GM06990 (cell line): Measurements from ENCODE around the gene FRAS1.

ENCODE experiments used
- DNase-seq: peaks from one replicate; pipeline ENCODE4 v3.0.0-alpha.2; 2011; ENCODE audit not compliant: insufficient read length; ENCODE audit errors: extremely low read depth
- H3K27me3 ChIP-seq: replicated peaks from 2 replicates; pipeline ENCODE4 v1.6.0; 2011; ENCODE audit warnings: low read length; ENCODE audit not compliant: control insufficient read depth, insufficient read depth
- H3K36me3 ChIP-seq: 2 replicates; pipeline ENCODE4 v1.5.1; 2011; ENCODE audit warnings: low read length; ENCODE audit not compliant: control insufficient read depth, insufficient read depth
- H3K4me3 ChIP-seq: replicated peaks from 2 replicates; pipeline ENCODE4 v1.5.1; 2011; ENCODE audit warnings: low read depth, mild to moderate bottlenecking, control low read depth, low read length
- CTCF ChIP-seq: IDR thresholded peaks from 2 replicates; pipeline ENCODE4 v1.5.1; 2011; ENCODE audit warnings: low read length, control low read depth, mild to moderate bottlenecking, inconsistent platforms; ENCODE audit not compliant: insufficient read depth, poor library complexity, severe bottlenecking

FRAS1 gene

GRCh38 chr4:78557841-78558240 lies 500.7 kb downstream of the FRAS1 start:
- no peaks in the 10 kb centered on the region for H3K36me3 ChIP-seq
- no peak for DNase-seq
- H3K27me3 ChIP-seq, result peaks cover 2% of the 10 kb centered on the region; the same call in 1 of the 2 replicates
- no peak overlapping the region for H3K4me3 ChIP-seq
- TF ChIP-seq CTCF, result no peak

DNA sequence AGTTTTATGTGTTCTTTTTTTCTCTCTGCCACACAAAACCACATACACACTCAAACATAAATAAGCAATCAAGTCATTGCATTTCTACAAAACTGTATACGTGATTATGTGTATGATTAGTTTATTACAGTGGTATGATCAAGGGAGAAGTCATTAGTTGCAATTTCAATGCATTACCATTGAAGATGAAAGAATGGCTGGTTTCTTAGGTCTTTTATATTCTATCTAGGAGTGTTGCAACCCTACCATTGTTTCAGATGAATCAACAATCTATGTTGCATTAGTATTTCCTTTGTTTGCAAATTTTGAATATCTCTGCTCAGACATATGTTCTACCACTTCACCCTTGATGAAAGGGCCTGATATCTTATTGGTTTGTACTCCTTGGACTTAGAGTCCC lies 501.3 kb downstream of the FRAS1 start:
- Histone ChIP-seq H3K36me3 (no peaks in the 10 kb centered on the region), H3K4me3 (no peak overlapping the region), H3K27me3 (peaks cover 2% of the 10 kb centered on the region; the same call in 1 of the 2 replicates)
- DNase-seq, result no peak
- TF ChIP-seq CTCF, result no peak

- no peak for DNase-seq
These were observed 503.3 kb downstream of the FRAS1 start for GRCh38 chr4:78560296-78560963.

GRCh38 chr4:78561677-78562076 lies 504.6 kb downstream of the FRAS1 start:
- H3K27me3 ChIP-seq, result peaks cover 2% of the 10 kb centered on the region; the same call in 1 of the 2 replicates
- H3K4me3 ChIP-seq, result no peak overlapping the region
- no peak for TF ChIP-seq CTCF
- H3K36me3 ChIP-seq, result no peaks in the 10 kb centered on the region
- DNase-seq, result no peak

More at GRCh38 chr4:78560296-78560963, 503.3 kb downstream of the FRAS1 start:
- no peak overlapping the region for H3K4me3 ChIP-seq
- H3K27me3 ChIP-seq, result peaks cover 2% of the 10 kb centered on the region; the same call in 1 of the 2 replicates
- no peak for TF ChIP-seq CTCF
- no peaks in the 10 kb centered on the region for H3K36me3 ChIP-seq

DNA sequence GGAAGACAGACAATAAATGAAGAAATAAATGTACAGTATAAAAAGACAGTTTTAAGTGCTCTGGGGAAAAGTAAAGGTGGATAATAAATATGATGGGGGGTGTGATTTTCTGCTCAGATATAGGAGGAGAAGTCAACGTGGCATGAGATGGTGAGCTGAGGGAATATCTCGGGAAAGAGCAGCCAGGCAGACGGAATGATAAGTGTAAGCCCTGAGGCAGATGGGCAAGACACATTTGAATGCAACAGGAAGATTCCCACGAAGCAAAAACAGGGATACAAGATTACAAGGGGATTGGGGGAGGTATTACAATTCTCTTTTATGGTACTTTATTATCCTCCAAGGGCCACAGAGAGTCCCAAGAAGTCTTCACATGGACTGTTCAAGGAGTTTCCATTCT lies 505.6 kb downstream of the FRAS1 start:
- H3K36me3 ChIP-seq, result no peaks in the 10 kb centered on the region
- DNase-seq, result no peak
- H3K27me3 ChIP-seq, result peaks cover 2% of the 10 kb centered on the region; the same call in 1 of the 2 replicates
- no peak for TF ChIP-seq CTCF
- no peak overlapping the region for H3K4me3 ChIP-seq
